ENCODE measurements around the gene RSPH6A. TPM values are rescaled to one million over a fixed set of nuclear protein-coding genes. Genes with fewer than 3 reads are reported as not detected.

The RSPH6A gene
- polyA plus RNA-seq, 3 donors = not detected

DNA sequence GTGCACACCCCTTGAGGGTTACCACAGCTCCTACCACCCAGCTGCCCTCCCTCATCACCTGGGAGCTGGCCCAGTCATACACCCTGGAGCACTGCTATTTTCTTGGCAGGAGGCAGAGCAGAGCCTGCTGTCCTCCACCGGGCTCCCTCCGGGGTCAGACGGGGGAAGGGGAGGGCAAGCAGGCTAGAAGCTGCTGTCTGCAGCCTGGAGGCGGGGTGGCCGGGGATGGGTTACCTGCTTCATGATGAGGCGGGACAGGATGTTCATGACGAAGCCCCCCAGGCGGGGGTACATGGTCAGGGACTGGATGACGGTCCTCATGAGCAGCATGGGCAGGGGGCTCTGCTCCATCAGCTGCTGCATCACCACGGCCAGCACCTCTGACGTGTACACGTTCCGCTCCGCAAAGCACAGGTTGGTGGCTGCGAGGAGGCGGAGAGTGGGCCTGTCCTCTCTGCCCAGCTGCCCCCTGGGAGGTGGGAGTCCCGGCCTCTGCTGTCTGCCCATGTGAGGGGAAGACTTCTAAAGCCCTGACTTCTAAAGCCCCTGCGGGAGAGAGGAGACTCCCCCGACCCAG lies 2.7 kb upstream of the RSPH6A start:
- 86% methylated on average over 11 of the region's 19 CpGs for WGBS (ENCODE audit: insufficient coverage)

More for the DNA sequence above, 2.7 kb upstream of the RSPH6A start:
- H3K9me3 ChIP-seq (replicated peaks in 1 of 2; ENCODE audit: control insufficient read depth in 1 of 2, insufficient read depth in 1 of 2, low read length in 2 of 2) = peaks cover 0 to 6% of the 10 kb centered on the region in 2 donors
- peaks cover 11 to 39% of the 10 kb centered on the region in 2 donors for H3K27me3 ChIP-seq (ENCODE audit: control insufficient read depth in 2 of 2, insufficient read depth in 2 of 2, low read length in 2 of 2)
- Mint-ChIP-seq H3K27ac (no peak overlapping the region), H3K36me3 (peaks cover 26 to 40% of the 10 kb centered on the region in 2 donors), H3K4me1 (peaks cover 6% of the 10 kb centered on the region), H3K9me3 (peaks cover 0 to 13% (median 0%) of the 10 kb centered on the region in 7 donors), H3K4me3 (no peak overlapping the region), H3K27me3 (ENCODE audit: low read depth in 3 of 3) (peaks cover 33 to 45% (median 38%) of the 10 kb centered on the region in 3 donors)
- H3K36me3 ChIP-seq (replicated peaks in 1 of 2; ENCODE audit: control insufficient read depth in 1 of 2, insufficient read depth in 2 of 2, low read length in 2 of 2) = peaks cover 33 to 39% of the 10 kb centered on the region in 2 donors
- TF ChIP-seq CTCF (IDR thresholded peaks at IDR 0.05) = no peak
- H4K20me1 ChIP-seq (ENCODE audit: insufficient read depth, low read length) = peaks cover 65% of the 10 kb centered on the region
- peak in 1 of 3 donors; percentile 11 for DNase-seq
- intact Hi-C loops (cut with micrococcal nuclease) = loop anchor here (5.0 kb wide), 1 partner anchor 64 kb away; no protein-coding TSS in a partner anchor
- H3K4me3 ChIP-seq (replicated peaks in 1 of 3; ENCODE audit: low read depth in 2 of 3, low read length in 3 of 3) = no peak overlapping the region
- no peak overlapping the region for H3K27ac ChIP-seq (ENCODE audit: low read depth in 1 of 2, low read length in 2 of 2)
- H3K79me2 ChIP-seq (ENCODE audit: insufficient read depth, low read length) = no peaks in the 10 kb centered on the region
- H3K9ac ChIP-seq (ENCODE audit: insufficient read depth, low read length, poor library complexity, severe bottlenecking) = no peak overlapping the region
- H3K4me2 ChIP-seq (replicated peaks; ENCODE audit: extremely low read depth, low read length, poor library complexity, severe bottlenecking) = no peak overlapping the region
- no peak overlapping the region for H2AFZ ChIP-seq (ENCODE audit: insufficient read depth, low read depth, low read length, poor library complexity, severe bottlenecking)
- peaks cover 9 to 10% of the 10 kb centered on the region in 2 donors for H3K4me1 ChIP-seq (ENCODE audit: control insufficient read depth in 1 of 2, insufficient read depth in 2 of 2, low read length in 2 of 2)
